ENCODE data around the gene ZC3H8.

The ZC3H8 gene

DNA sequence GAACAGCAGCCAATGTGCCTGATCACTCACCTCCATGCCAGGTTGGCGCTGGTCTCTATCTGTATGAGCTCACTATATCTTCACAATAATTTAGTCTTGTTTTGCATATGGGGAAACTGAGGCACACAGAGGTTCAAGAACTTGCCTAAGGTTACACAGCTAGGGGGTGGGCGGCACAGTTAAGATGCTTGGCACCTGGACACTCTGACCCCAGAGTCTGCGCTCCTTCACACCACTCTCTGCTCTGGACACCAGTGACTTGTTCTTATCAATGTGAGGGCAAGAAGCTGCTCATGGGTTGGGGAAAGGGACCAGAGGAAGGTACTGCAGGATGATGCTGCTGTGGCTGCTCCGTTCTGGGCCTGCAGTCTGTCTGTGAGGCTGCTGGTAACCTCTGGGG is 89.5 kb downstream of the ZC3H8 start:
- Histone ChIP-seq H2AFZ (ENCODE audit: low read depth, low read length) (no peak overlapping the region), H4K20me1 (ENCODE audit: insufficient read depth, low read length) (no peaks in the 10 kb centered on the region), H3K4me1 (ENCODE audit: low read length) (no peaks in the 10 kb centered on the region), H3K4me3 (ENCODE audit: low read length) (no peak overlapping the region), H3K27me3 (ENCODE audit: low read depth, low read length) (no peaks in the 10 kb centered on the region), H3K36me3 (replicated peaks; ENCODE audit: low read depth, low read length) (no peaks in the 10 kb centered on the region), H3K79me2 (ENCODE audit: low read length) (no peaks in the 10 kb centered on the region), H3K4me2 (ENCODE audit: low read length) (no peak overlapping the region), H3K9ac (ENCODE audit: low read length) (no peak overlapping the region), H3K9me3 (ENCODE audit: insufficient read depth, low read length) (no peaks in the 10 kb centered on the region), H3K27ac (ENCODE audit: low read length) (no peak overlapping the region)
- TF ChIP-seq, protein P1, sequence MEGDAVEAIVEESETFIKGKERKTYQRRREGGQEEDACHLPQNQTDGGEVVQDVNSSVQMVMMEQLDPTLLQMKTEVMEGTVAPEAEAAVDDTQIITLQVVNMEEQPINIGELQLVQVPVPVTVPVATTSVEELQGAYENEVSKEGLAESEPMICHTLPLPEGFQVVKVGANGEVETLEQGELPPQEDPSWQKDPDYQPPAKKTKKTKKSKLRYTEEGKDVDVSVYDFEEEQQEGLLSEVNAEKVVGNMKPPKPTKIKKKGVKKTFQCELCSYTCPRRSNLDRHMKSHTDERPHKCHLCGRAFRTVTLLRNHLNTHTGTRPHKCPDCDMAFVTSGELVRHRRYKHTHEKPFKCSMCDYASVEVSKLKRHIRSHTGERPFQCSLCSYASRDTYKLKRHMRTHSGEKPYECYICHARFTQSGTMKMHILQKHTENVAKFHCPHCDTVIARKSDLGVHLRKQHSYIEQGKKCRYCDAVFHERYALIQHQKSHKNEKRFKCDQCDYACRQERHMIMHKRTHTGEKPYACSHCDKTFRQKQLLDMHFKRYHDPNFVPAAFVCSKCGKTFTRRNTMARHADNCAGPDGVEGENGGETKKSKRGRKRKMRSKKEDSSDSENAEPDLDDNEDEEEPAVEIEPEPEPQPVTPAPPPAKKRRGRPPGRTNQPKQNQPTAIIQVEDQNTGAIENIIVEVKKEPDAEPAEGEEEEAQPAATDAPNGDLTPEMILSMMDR (IDR thresholded peaks at IDR 0.05; ENCODE audit: low read depth, low read length): no peak
- no peak for TF ChIP-seq EZH2phosphoT487 (IDR thresholded peaks at IDR 0.05; ENCODE audit: low read depth)

DNA sequence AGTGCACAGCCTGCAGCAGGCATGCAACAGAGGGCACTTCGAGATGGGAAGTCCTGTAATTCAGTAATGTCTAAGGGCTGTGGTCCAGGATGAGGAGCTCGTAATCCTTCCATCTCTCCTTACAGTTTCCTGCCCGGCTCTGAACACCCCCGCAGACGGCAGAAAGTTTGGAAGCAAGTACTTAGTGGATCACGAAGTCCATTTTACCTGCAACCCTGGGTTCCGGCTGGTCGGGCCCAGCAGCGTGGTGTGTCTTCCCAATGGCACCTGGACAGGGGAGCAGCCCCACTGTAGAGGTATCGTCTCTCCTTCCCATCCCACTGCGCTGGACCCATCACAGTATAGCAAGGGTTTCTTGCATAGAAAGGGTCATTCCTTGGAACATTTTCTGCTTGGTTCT is 90.0 kb downstream of the ZC3H8 start:
- no peak overlapping the region for H3K27ac ChIP-seq (ENCODE audit: low read length)
- H3K27me3 ChIP-seq (ENCODE audit: low read depth, low read length): no peaks in the 10 kb centered on the region
- H3K79me2 ChIP-seq (ENCODE audit: low read length): no peaks in the 10 kb centered on the region
- no peak overlapping the region for H3K4me3 ChIP-seq (ENCODE audit: low read length)
- H3K4me2 ChIP-seq (ENCODE audit: low read length): no peak overlapping the region
- H3K9ac ChIP-seq (ENCODE audit: low read length): no peak overlapping the region
- no peaks in the 10 kb centered on the region for H4K20me1 ChIP-seq (ENCODE audit: insufficient read depth, low read length)
- TF ChIP-seq, protein P1 (IDR thresholded peaks at IDR 0.05; ENCODE audit: low read depth, low read length): no peak
- TF ChIP-seq EZH2phosphoT487 (IDR thresholded peaks at IDR 0.05; ENCODE audit: low read depth): no peak
- H3K9me3 ChIP-seq (ENCODE audit: insufficient read depth, low read length): no peaks in the 10 kb centered on the region
- H2AFZ ChIP-seq (ENCODE audit: low read depth, low read length): no peak overlapping the region
- H3K4me1 ChIP-seq (ENCODE audit: low read length): no peaks in the 10 kb centered on the region
- H3K36me3 ChIP-seq (replicated peaks; ENCODE audit: low read depth, low read length): no peaks in the 10 kb centered on the region

DNA sequence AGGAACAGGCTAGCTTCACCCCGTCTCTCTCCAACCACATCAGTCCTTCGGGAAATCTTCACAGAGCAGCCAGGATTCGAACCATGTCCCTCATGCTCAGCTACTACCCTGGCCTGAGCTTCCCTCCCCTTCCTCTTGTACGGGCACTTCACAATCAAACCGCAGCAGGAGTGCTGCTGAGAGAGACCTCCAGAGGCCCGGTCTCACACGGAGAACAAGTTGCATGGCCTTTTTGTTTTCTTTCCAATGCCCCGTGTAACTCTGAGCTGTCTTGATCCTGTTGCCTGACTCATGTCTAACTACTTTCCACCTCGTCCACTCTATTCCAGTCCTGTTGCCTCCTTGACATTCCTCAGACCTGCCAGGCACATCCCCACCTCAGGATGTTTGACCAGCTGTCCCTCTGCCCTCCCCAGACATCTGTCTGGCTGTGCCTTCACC is 91.3 kb downstream of the ZC3H8 start:
- Histone ChIP-seq H3K36me3 (replicated peaks; ENCODE audit: low read depth, low read length) (no peaks in the 10 kb centered on the region), H3K9me3 (ENCODE audit: insufficient read depth, low read length) (no peaks in the 10 kb centered on the region), H3K27me3 (ENCODE audit: low read depth, low read length) (no peaks in the 10 kb centered on the region), H3K4me3 (ENCODE audit: low read length) (no peak overlapping the region), H4K20me1 (ENCODE audit: insufficient read depth, low read length) (no peaks in the 10 kb centered on the region), H3K27ac (ENCODE audit: low read length) (no peak overlapping the region), H3K4me1 (ENCODE audit: low read length) (peaks cover 6% of the 10 kb centered on the region; the same call in 1 of the 2 replicates), H3K79me2 (ENCODE audit: low read length) (no peaks in the 10 kb centered on the region), H2AFZ (ENCODE audit: low read depth, low read length) (no peak overlapping the region), H3K9ac (ENCODE audit: low read length) (no peak overlapping the region), H3K4me2 (ENCODE audit: low read length) (no peak overlapping the region)
- TF ChIP-seq, protein P1 (IDR thresholded peaks at IDR 0.05; ENCODE audit: low read depth, low read length): no peak
- no peak for TF ChIP-seq EZH2phosphoT487 (IDR thresholded peaks at IDR 0.05; ENCODE audit: low read depth)

DNA sequence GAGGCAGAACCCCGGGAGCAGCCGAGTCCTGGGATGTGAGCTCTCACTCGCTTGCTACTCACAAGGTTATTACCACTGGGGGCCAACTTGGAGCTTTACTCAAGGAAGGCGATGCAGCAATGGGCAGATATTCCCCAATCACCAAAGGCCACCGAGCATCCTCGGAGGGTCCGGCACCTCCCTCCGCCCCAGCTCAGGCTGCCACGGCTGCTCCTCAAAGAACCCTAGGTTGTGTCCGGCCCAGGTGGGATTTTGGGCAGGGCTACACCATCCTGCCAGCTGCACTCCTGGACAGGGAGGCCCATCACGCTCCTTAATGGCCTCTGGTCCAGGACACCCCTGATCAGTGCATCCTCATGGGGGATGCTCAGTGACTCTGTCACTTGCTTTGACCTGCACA is 91.9 kb downstream of the ZC3H8 start:
- Histone ChIP-seq H2AFZ (ENCODE audit: low read depth, low read length) (no peak overlapping the region), H3K4me3 (ENCODE audit: low read length) (no peak overlapping the region), H3K9ac (ENCODE audit: low read length) (no peak overlapping the region), H3K27me3 (ENCODE audit: low read depth, low read length) (no peaks in the 10 kb centered on the region), H3K9me3 (ENCODE audit: insufficient read depth, low read length) (no peaks in the 10 kb centered on the region), H3K36me3 (replicated peaks; ENCODE audit: low read depth, low read length) (no peaks in the 10 kb centered on the region), H4K20me1 (ENCODE audit: insufficient read depth, low read length) (no peaks in the 10 kb centered on the region), H3K4me1 (ENCODE audit: low read length) (peaks cover 6% of the 10 kb centered on the region; the same call in 1 of the 2 replicates), H3K27ac (ENCODE audit: low read length) (no peak overlapping the region), H3K4me2 (ENCODE audit: low read length) (no peak overlapping the region), H3K79me2 (ENCODE audit: low read length) (no peaks in the 10 kb centered on the region)
- TF ChIP-seq, protein P1 (IDR thresholded peaks at IDR 0.05; ENCODE audit: low read depth, low read length): no peak
- no peak for TF ChIP-seq EZH2phosphoT487 (IDR thresholded peaks at IDR 0.05; ENCODE audit: low read depth)

Measured in OCI-LY3 (cell line).